Measurements from ENCODE around the gene ZNF202. TPM values are rescaled to one million over a fixed set of nuclear protein-coding genes. Genes with fewer than 3 reads are reported as not detected.
"Not testable (repeated sequence)": the region's sequence is repeated elsewhere in the genome, so short reads cannot be mapped to it uniquely, and the experiment has no call there.

The ZNF202 gene
- total RNA-seq, 1 experiment from 2014 or later = 7.4 TPM

DNA sequence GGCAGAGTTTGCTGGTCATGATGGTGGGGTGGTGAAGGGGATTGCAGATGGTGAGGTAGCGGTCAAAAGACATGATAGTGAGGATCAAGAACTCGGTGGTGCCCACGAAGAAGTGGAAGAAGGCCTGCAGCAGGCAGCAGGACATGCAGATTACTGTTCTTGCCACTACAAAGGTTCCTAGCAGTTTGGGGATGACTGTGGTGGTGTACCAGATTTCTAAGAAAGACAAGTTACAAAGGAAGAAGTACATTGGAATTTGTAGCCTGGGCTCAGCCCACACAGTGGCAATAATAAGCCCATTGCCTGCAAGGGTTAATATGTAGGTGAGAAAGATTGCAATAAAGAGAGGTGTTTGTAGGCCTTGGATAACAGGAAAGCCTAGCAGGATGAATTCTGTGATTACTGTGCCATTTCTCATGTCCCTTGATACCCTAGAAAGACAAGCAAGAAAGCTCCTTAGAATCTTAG, 12.7 kb upstream of the ZNF202 start, which contains the start of gene OR6X1:
Gene OR6X1 (minus strand): TSS at position 418 of the 468 bp plus-strand sequence. CDS start 0 bp downstream, at position 418.
- peaks cover 65% of the 10 kb centered on the region for H3K27me3 ChIP-seq (ENCODE audit: insufficient read depth, low read depth)
- H3K79me2 ChIP-seq (ENCODE audit: low read depth) = no peaks in the 10 kb centered on the region
- H3K9me2 ChIP-seq (ENCODE audit: insufficient read depth) = no peaks in the 10 kb centered on the region
- no peak for DNase-seq
- intact Hi-C loops (cut with micrococcal nuclease; ENCODE audit: unreplicated experiment) = no loop called here
- no TSS peak for BruUV-seq (replicated peaks)
- no peak within 1 kb of the TSS for H3K4me2 ChIP-seq
- TF ChIP-seq, protein P1, sequence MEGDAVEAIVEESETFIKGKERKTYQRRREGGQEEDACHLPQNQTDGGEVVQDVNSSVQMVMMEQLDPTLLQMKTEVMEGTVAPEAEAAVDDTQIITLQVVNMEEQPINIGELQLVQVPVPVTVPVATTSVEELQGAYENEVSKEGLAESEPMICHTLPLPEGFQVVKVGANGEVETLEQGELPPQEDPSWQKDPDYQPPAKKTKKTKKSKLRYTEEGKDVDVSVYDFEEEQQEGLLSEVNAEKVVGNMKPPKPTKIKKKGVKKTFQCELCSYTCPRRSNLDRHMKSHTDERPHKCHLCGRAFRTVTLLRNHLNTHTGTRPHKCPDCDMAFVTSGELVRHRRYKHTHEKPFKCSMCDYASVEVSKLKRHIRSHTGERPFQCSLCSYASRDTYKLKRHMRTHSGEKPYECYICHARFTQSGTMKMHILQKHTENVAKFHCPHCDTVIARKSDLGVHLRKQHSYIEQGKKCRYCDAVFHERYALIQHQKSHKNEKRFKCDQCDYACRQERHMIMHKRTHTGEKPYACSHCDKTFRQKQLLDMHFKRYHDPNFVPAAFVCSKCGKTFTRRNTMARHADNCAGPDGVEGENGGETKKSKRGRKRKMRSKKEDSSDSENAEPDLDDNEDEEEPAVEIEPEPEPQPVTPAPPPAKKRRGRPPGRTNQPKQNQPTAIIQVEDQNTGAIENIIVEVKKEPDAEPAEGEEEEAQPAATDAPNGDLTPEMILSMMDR (conservative IDR thresholded peaks at IDR 0.05) = no peak
- TF ChIP-seq EZH2 (IDR thresholded peaks at IDR 0.05; ENCODE audit: low read depth) = no peak
- ChIA-PET CTCF (no interaction called here), POLR2A (ENCODE audit: unreplicated experiment) (no interaction called here)
- H3K27ac ChIP-seq = no peak within 1 kb of the TSS
- H3K36me3 ChIP-seq (ENCODE audit: low read depth) = no peaks in the 10 kb centered on the region
- no peaks in the 10 kb centered on the region for H3K9me3 ChIP-seq (ENCODE audit: insufficient read depth, low read depth)
- H3F3A ChIP-seq (ENCODE audit: insufficient read depth, low read depth) = no peaks in the 10 kb centered on the region
- no peaks in the 10 kb centered on the region for H3K4me1 ChIP-seq (replicated peaks; ENCODE audit: insufficient read depth)
- no peaks in the 10 kb centered on the region for H4K20me1 ChIP-seq (ENCODE audit: insufficient read depth)
- no peak within 1 kb of the TSS for H3K4me3 ChIP-seq
- H2AFZ ChIP-seq = no peak within 1 kb of the TSS

GRCh38 chr11:123753110-123753509, 11.7 kb upstream of the ZNF202 start:
- no peak overlapping the region for H3K4me2 ChIP-seq
- no peaks in the 10 kb centered on the region for H3K9me2 ChIP-seq (ENCODE audit: insufficient read depth)
- H4K20me1 ChIP-seq (ENCODE audit: insufficient read depth) = no peaks in the 10 kb centered on the region
- no peak overlapping the region for H2AFZ ChIP-seq
- H3K36me3 ChIP-seq (ENCODE audit: low read depth) = no peaks in the 10 kb centered on the region
- intact Hi-C loops (cut with micrococcal nuclease; ENCODE audit: unreplicated experiment) = no loop called here
- H3K4me1 ChIP-seq (replicated peaks; ENCODE audit: insufficient read depth) = no peaks in the 10 kb centered on the region
- no peaks in the 10 kb centered on the region for H3K9me3 ChIP-seq (ENCODE audit: insufficient read depth, low read depth)
- H3K27ac ChIP-seq = no peak overlapping the region
- ChIA-PET CTCF (no interaction called here), POLR2A (ENCODE audit: unreplicated experiment) (no interaction called here)
- no TSS peak for BruUV-seq (replicated peaks)
- no peaks in the 10 kb centered on the region for H3K79me2 ChIP-seq (ENCODE audit: low read depth)
- H3K27me3 ChIP-seq (ENCODE audit: insufficient read depth, low read depth) = peaks cover 57% of the 10 kb centered on the region
- no peak for DNase-seq
- TF ChIP-seq EZH2 (IDR thresholded peaks at IDR 0.05; ENCODE audit: low read depth) = no peak
- TF ChIP-seq, protein P1 (conservative IDR thresholded peaks at IDR 0.05) = no peak
- no peaks in the 10 kb centered on the region for H3F3A ChIP-seq (ENCODE audit: insufficient read depth, low read depth)
- no peak overlapping the region for H3K4me3 ChIP-seq

- H3F3A ChIP-seq (ENCODE audit: insufficient read depth, low read depth) = no peaks in the 10 kb centered on the region
- no peak overlapping the region for H3K4me2 ChIP-seq
- H3K9me3 ChIP-seq (ENCODE audit: insufficient read depth, low read depth) = no peaks in the 10 kb centered on the region
- BruUV-seq (replicated peaks) = no TSS peak
- H3K27me3 ChIP-seq (ENCODE audit: insufficient read depth, low read depth) = peaks cover 44% of the 10 kb centered on the region
- no peak overlapping the region for H3K4me3 ChIP-seq
- TF ChIP-seq EZH2 (IDR thresholded peaks at IDR 0.05; ENCODE audit: low read depth) = no peak
- TF ChIP-seq, protein P1 (conservative IDR thresholded peaks at IDR 0.05) = no peak
- no peaks in the 10 kb centered on the region for H3K79me2 ChIP-seq (ENCODE audit: low read depth)
- H3K9me2 ChIP-seq (ENCODE audit: insufficient read depth) = no peaks in the 10 kb centered on the region
- ChIA-PET CTCF (no interaction called here), POLR2A (ENCODE audit: unreplicated experiment) (no interaction called here)
- no peak overlapping the region for H3K27ac ChIP-seq
- no peak for DNase-seq
- H4K20me1 ChIP-seq (ENCODE audit: insufficient read depth) = no peaks in the 10 kb centered on the region
- intact Hi-C loops (cut with micrococcal nuclease; ENCODE audit: unreplicated experiment) = no loop called here
- no peak overlapping the region for H2AFZ ChIP-seq
- no peaks in the 10 kb centered on the region for H3K4me1 ChIP-seq (replicated peaks; ENCODE audit: insufficient read depth)
- H3K36me3 ChIP-seq (ENCODE audit: low read depth) = no peaks in the 10 kb centered on the region
Observed at GRCh38 chr11:123751781-123752180, 10.3 kb upstream of the ZNF202 start.

DNA sequence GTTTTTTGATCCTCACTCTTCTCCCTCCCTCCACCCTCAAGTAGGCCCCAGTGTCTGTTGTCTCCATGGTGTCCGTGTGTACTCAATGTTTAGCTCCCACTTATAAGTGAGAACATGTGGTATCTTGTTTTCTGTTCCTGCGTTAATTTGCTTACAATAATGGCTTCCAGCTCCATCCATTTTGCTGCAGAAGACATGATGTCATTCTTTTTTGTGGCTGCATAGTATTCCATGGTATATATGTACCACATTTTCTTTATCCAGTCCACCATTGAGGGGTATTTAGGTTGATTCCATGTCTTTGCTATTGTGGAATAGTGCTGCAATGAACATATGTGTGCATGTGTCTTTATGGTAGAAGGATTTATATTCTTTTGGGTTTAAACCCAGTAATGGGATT, 6.9 kb upstream of the ZNF202 start:
- BruUV-seq (replicated peaks); H3K4me1 ChIP-seq (replicated peaks; ENCODE audit: insufficient read depth); H2AFZ ChIP-seq; H3K4me2 ChIP-seq; intact Hi-C loops (cut with micrococcal nuclease; ENCODE audit: unreplicated experiment); H3F3A ChIP-seq (ENCODE audit: insufficient read depth, low read depth); DNase-seq; H4K20me1 ChIP-seq (ENCODE audit: insufficient read depth); H3K79me2 ChIP-seq (ENCODE audit: low read depth); H3K27ac ChIP-seq; H3K9me2 ChIP-seq (ENCODE audit: insufficient read depth); H3K36me3 ChIP-seq (ENCODE audit: low read depth); CTCF ChIA-PET; H3K9me3 ChIP-seq (ENCODE audit: insufficient read depth, low read depth); POLR2A ChIA-PET (ENCODE audit: unreplicated experiment); H3K4me3 ChIP-seq: not testable (repeated sequence)
- 0 out of 2 replicates have a peak, but pooled peaks cover 16% of the 10 kb centered on the region for H3K27me3 ChIP-seq (ENCODE audit: insufficient read depth, low read depth)
